Adrenal gland (tissue), 5 donors: Measurements from ENCODE around the gene CD101.

ENCODE experiments used
- CTCF ChIP-seq, 6 experiments: fragments of 450-650 bp in 4 of 6; fragments of 200-600 bp in 2 of 6; sonication (generic) in 1 of 6; IDR thresholded peaks; 1 replicate in 5 of 6; 2 replicates in 1 of 6; pipeline versions ENCODE4 v1.5.1 to v1.8.0; 2016 to 2021; ENCODE audit warnings: antibody characterized with exemption in 6 of 6, mild to moderate bottlenecking in 2 of 6, moderate library complexity in 1 of 6
- POLR2A ChIP-seq, 2 donors: fragments of 450-650 bp; IDR thresholded peaks; one replicate each; pipeline ENCODE4 v1.6.1; 2017; ENCODE audit warnings: antibody characterized with exemption in 2 of 2, mild to moderate bottlenecking in 2 of 2, moderate library complexity in 1 of 2
- donor health status: DM: no; HTN: no; CAD: no.

GRCh38 chr1:116997066-116997465 is 4.5 kb upstream of the CD101 start:
- TF ChIP-seq POLR2A (IDR thresholded peaks at IDR 0.05) (no peak), CTCF (IDR thresholded peaks at IDR 0.05) (no peak)
